Mesenchymal stem cell (in vitro differentiated cells and primary cell): Measurements from ENCODE around the gene TBC1D17.

Source experiments
- DNase-seq: peaks from one replicate; pipeline ENCODE4 v3.0.0-alpha.2; 2013
- H2AFZ ChIP-seq: one replicate; pipeline ENCODE4 v1.6.1; 2013; ENCODE audit warnings: low read depth, mild to moderate bottlenecking, control low read depth, inconsistent platforms, low read length, moderate library complexity
- H2AK5ac ChIP-seq: 2 replicates; pipeline ENCODE4 v1.6.1; 2013; ENCODE audit warnings: low read length, moderate library complexity, mild to moderate bottlenecking, inconsistent platforms; ENCODE audit not compliant: severe bottlenecking
- H2BK120ac ChIP-seq: one replicate; pipeline ENCODE4 v1.6.1; 2013; ENCODE audit warnings: low read depth, mild to moderate bottlenecking, inconsistent platforms, low read length, moderate library complexity
- H2BK12ac ChIP-seq, 2 experiments: one replicate each; pipeline ENCODE4 v1.6.1; 2013; ENCODE audit warnings: inconsistent platforms in 2 of 2, low read length in 2 of 2, mild to moderate bottlenecking in 2 of 2, moderate library complexity in 2 of 2, control low read depth in 1 of 2
- H2BK15ac ChIP-seq: one replicate; pipeline ENCODE4 v1.6.1; 2013; ENCODE audit warnings: mild to moderate bottlenecking, low read depth, inconsistent platforms; ENCODE audit not compliant: poor library complexity, severe bottlenecking
- H2BK5ac ChIP-seq: 2 replicates; pipeline ENCODE4 v1.6.1; 2013; ENCODE audit warnings: low read depth, mild to moderate bottlenecking, low read length, control low read depth, inconsistent platforms; ENCODE audit not compliant: poor library complexity, severe bottlenecking
- H3K14ac ChIP-seq, 2 experiments: one replicate each; pipeline ENCODE4 v1.6.1; 2013; ENCODE audit warnings: inconsistent platforms in 2 of 2, low read length in 2 of 2, control low read depth in 1 of 2, mild to moderate bottlenecking in 1 of 2, moderate library complexity in 1 of 2
- H3K18ac ChIP-seq, 2 experiments: one replicate each; pipeline ENCODE4 v1.6.1; 2013; ENCODE audit warnings: inconsistent platforms in 2 of 2, low read length in 2 of 2, control low read depth in 1 of 2, low read depth in 1 of 2, mild to moderate bottlenecking in 1 of 2
- H3K23ac ChIP-seq, 2 experiments: one replicate each; pipeline ENCODE4 v1.6.1; 2013; ENCODE audit warnings: inconsistent platforms in 2 of 2, low read length in 2 of 2, mild to moderate bottlenecking in 2 of 2, moderate library complexity in 2 of 2, control low read depth in 1 of 2
- H3K27ac ChIP-seq: 2 replicates; pipeline ENCODE4 v1.5.1; 2013; ENCODE audit warnings: mild to moderate bottlenecking, moderate library complexity, low read length, control low read depth, inconsistent platforms; ENCODE audit not compliant: poor library complexity, severe bottlenecking
- H3K27me3 ChIP-seq, 2 experiments: 2 replicates each; pipeline versions ENCODE4 v1.6.1 to v1.7.0; 2013; ENCODE audit warnings: low read length in 2 of 2, mild to moderate bottlenecking in 2 of 2, moderate library complexity in 2 of 2, control low read depth in 1 of 2, inconsistent platforms in 1 of 2; ENCODE audit not compliant: control insufficient read depth in 1 of 2, insufficient read depth in 1 of 2
- H3K36me3 ChIP-seq, 2 experiments: 2 replicates each; pipeline versions ENCODE4 v1.6.1 to v1.7.0; 2013; ENCODE audit warnings: low read length in 2 of 2, control low read depth in 1 of 2, inconsistent platforms in 1 of 2, low read depth in 1 of 2, mild to moderate bottlenecking in 1 of 2; ENCODE audit not compliant: insufficient read depth in 2 of 2, control insufficient read depth in 1 of 2
- H3K4ac ChIP-seq, 2 experiments: one replicate each; pipeline ENCODE4 v1.6.1; 2013; ENCODE audit warnings: inconsistent platforms in 2 of 2, low read length in 2 of 2, mild to moderate bottlenecking in 2 of 2, moderate library complexity in 2 of 2, control low read depth in 1 of 2, low read depth in 1 of 2
- H3K4me1 ChIP-seq: 2 replicates; pipeline ENCODE4 v1.6.1; 2013; ENCODE audit warnings: low read depth, low read length, control low read depth; ENCODE audit not compliant: control insufficient read depth, insufficient read depth
- H3K4me2 ChIP-seq: 2 replicates; pipeline ENCODE4 v1.6.1; 2013; ENCODE audit warnings: low read length, mild to moderate bottlenecking, inconsistent platforms; ENCODE audit not compliant: poor library complexity, severe bottlenecking
- H3K4me3 ChIP-seq, 2 experiments: 2 replicates each; pipeline versions ENCODE4 v1.5.1 to v1.7.0; 2013; ENCODE audit warnings: low read length in 2 of 2, mild to moderate bottlenecking in 2 of 2, control low read depth in 1 of 2, low read depth in 1 of 2; ENCODE audit not compliant: insufficient read depth in 1 of 2
- H3K79me1 ChIP-seq: replicated peaks from 2 replicates; pipeline ENCODE4 v1.6.1; 2013; ENCODE audit warnings: mild to moderate bottlenecking, control low read depth, low read length, inconsistent platforms; ENCODE audit not compliant: poor library complexity, severe bottlenecking
- H3K9ac ChIP-seq: 2 replicates; pipeline ENCODE4 v1.7.0; 2013; ENCODE audit warnings: mild to moderate bottlenecking, low read length, moderate library complexity
- H3K9me3 ChIP-seq: 2 replicates; pipeline ENCODE4 v1.7.0; 2013; ENCODE audit warnings: mild to moderate bottlenecking, low read length; ENCODE audit not compliant: control insufficient read depth
- H4K8ac ChIP-seq: one replicate; pipeline ENCODE4 v1.6.1; 2013; ENCODE audit warnings: inconsistent platforms, mild to moderate bottlenecking, low read length, moderate library complexity
- H4K91ac ChIP-seq: one replicate; pipeline ENCODE4 v1.6.1; 2013; ENCODE audit warnings: mild to moderate bottlenecking, low read length, inconsistent platforms
- WGBS: methylation state at CpG from one replicate; pipeline ENCODE4 v1.1.7; 2013; ENCODE audit warnings: mixed read lengths; 5-methylcytosine and 5-hydroxymethylcytosine counted together

TBC1D17 gene

GRCh38 chr19:49904136-49904535, 26.6 kb downstream of the TBC1D17 start:
- H3K14ac ChIP-seq: no peak overlapping the region
- 93% methylated on average over 6 of the region's 6 CpGs for WGBS

GRCh38 chr19:49906879-49907564, 29.5 kb downstream of the TBC1D17 start:
- Histone ChIP-seq H2AFZ (no peak overlapping the region), H3K27ac (no peak overlapping the region), H3K23ac (no peak overlapping the region), H3K4me1 (peaks cover 4% of the 10 kb centered on the region), H3K4me3 (no peak overlapping the region), H3K18ac (no peak overlapping the region), H2BK15ac (no peak overlapping the region), H3K4ac (no peak overlapping the region), H4K8ac (no peak overlapping the region), H3K79me1 (peaks cover 32% of the 10 kb centered on the region), H2BK5ac (no peak overlapping the region), H3K14ac (no peak overlapping the region), H3K9me3 (no peaks in the 10 kb centered on the region), H2AK5ac (no peak overlapping the region), H3K4me2 (no peak overlapping the region), H3K27me3 (no peaks in the 10 kb centered on the region), H4K91ac (peak overlapping the region; percentile 44), H2BK12ac (no peak overlapping the region), H3K9ac (no peak overlapping the region), H2BK120ac (no peak overlapping the region), H3K36me3 (peaks cover 37 to 43% of the 10 kb centered on the region in 2 experiments)
- 96% methylated on average over 16 of the region's 16 CpGs for WGBS
- DNase-seq: no peak

More at GRCh38 chr19:49904136-49904535, 26.6 kb downstream of the TBC1D17 start:
- Histone ChIP-seq H3K4me1 (peaks cover 2% of the 10 kb centered on the region), H2BK120ac (no peak overlapping the region), H3K9me3 (no peaks in the 10 kb centered on the region), H4K91ac (no peak overlapping the region), H3K27ac (no peak overlapping the region), H2BK5ac (no peak overlapping the region), H3K4me3 (no peak overlapping the region), H4K8ac (no peak overlapping the region), H2BK15ac (no peak overlapping the region), H3K9ac (no peak overlapping the region), H3K18ac (no peak overlapping the region), H3K79me1 (peaks cover 21% of the 10 kb centered on the region), H2BK12ac (no peak overlapping the region), H3K4ac (no peak overlapping the region), H3K27me3 (no peaks in the 10 kb centered on the region), H2AFZ (no peak overlapping the region), H3K36me3 (peaks cover 27 to 28% of the 10 kb centered on the region in 2 experiments), H3K4me2 (no peak overlapping the region), H2AK5ac (no peak overlapping the region), H3K23ac (no peak overlapping the region)
- no peak for DNase-seq

GRCh38 chr19:49907745-49908446, 30.4 kb downstream of the TBC1D17 start:
- no peaks in the 10 kb centered on the region for H3K9me3 ChIP-seq
- no peak overlapping the region for H2AFZ ChIP-seq
- H3K36me3 ChIP-seq: peaks cover 43 to 49% of the 10 kb centered on the region in 2 experiments
- no peak overlapping the region for H3K4me3 ChIP-seq
- no peak overlapping the region for H4K8ac ChIP-seq
- no peak overlapping the region for H2BK12ac ChIP-seq
- no peak overlapping the region for H3K18ac ChIP-seq
- no peak overlapping the region for H4K91ac ChIP-seq
- no peak overlapping the region for H2BK5ac ChIP-seq
- no peak overlapping the region for H3K27ac ChIP-seq
- no peak overlapping the region for H3K9ac ChIP-seq
- no peak overlapping the region for H3K4ac ChIP-seq
- peaks cover 4% of the 10 kb centered on the region for H3K4me1 ChIP-seq
- H3K4me2 ChIP-seq: no peak overlapping the region
- no peaks in the 10 kb centered on the region for H3K27me3 ChIP-seq
- peaks cover 37% of the 10 kb centered on the region for H3K79me1 ChIP-seq
- 98% methylated on average over 23 of the region's 23 CpGs for WGBS
- no peak overlapping the region for H3K23ac ChIP-seq
- no peak overlapping the region for H2AK5ac ChIP-seq
- no peak overlapping the region for H2BK120ac ChIP-seq
- DNase-seq: no peak
- no peak overlapping the region for H3K14ac ChIP-seq
- H2BK15ac ChIP-seq: no peak overlapping the region
